VCaP (cell line): Measurements from ENCODE around the gene MRM1.

Experiments used
- H3K27ac ChIP-seq: fragments of 450-650 bp; 2 replicates; pipeline ENCODE4 v1.5.1; 2017
- CTCF ChIP-seq: fragments of 450-650 bp; conservative IDR thresholded peaks from 2 replicates; pipeline ENCODE4 v1.5.1; 2017; ENCODE audit warnings: mild to moderate bottlenecking, moderate library complexity

The MRM1 gene

GRCh38 chr17:36586138-36586537 lies 15.2 kb upstream of the MRM1 start:
- TF ChIP-seq CTCF = no peak
- no peak overlapping the region for H3K27ac ChIP-seq

GRCh38 chr17:36590082-36590481 lies 11.3 kb upstream of the MRM1 start:
- TF ChIP-seq CTCF = no peak
- H3K27ac ChIP-seq = no peak overlapping the region

- peak; percentile 19; the same call in 1 of the 2 replicates for TF ChIP-seq CTCF
- H3K27ac ChIP-seq = peak within 1 kb of the TSS; percentile 82
Measured at GRCh38 chr17:36591434-36592315, 9.7 kb upstream of the MRM1 start, which contains the start of gene DHRS11. Gene DHRS11, plus strand, starts transcription at chr17:36591879. Its CDS starts 131 bp downstream, at chr17:36592010.

- TF ChIP-seq CTCF = no peak
- peak overlapping the region; percentile 82 for H3K27ac ChIP-seq
Measured at GRCh38 chr17:36592316-36592715, 9.1 kb upstream of the MRM1 start.

GRCh38 chr17:36592716-36593321 lies 8.6 kb upstream of the MRM1 start:
- peak overlapping the region; percentile 82; the same call in 1 of the 2 replicates for H3K27ac ChIP-seq
- TF ChIP-seq CTCF = no peak

GRCh38 chr17:36593656-36594316 lies 7.6 kb upstream of the MRM1 start:
- H3K27ac ChIP-seq = no peak overlapping the region
- no peak for TF ChIP-seq CTCF
